SHP77 treated with DMSO at 0.1 percent for 48 hours (cell line): ENCODE results near the gene RGS8.

ENCODE experiments used
- DNase-seq: peaks from one replicate; lab custom pipeline; 2025; lab: John Stamatoyannopoulos, UW

The RGS8 gene

DNA sequence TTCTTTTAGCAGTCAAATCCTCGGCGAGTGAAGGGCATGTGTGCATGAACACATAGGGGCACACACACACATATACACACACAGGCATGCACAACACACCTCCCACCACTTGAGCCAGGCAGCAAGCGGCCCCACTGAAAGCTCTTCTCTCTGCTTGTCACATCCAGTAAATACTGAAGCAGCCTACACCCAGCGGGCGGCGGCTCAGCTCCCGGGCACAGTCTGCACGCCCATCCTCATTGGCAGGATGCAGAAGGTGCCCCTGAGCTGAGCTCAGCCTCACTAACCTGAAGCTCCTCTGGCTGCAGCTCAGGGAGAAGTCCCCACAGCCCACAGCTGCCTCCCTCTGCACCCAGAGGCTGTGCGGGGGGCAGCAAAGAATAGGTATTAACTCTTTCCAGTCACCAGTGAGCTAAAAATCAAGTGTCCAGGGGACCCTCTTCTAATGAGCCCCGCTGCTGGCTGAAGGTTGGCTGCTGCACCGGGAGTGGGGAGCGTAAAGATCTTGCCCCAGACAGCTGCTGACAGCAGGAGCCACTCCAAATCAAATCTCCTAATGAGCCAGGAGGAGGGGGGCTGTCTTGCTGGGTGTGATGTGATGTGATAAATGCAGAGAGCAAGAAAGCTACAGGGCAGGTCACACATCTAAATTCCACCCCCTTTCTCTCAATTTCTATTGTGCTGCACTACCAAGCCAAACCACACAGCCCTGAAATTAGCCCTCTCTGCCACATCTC is 12.5 kb downstream of the RGS8 start:
- no peak for DNase-seq

DNA sequence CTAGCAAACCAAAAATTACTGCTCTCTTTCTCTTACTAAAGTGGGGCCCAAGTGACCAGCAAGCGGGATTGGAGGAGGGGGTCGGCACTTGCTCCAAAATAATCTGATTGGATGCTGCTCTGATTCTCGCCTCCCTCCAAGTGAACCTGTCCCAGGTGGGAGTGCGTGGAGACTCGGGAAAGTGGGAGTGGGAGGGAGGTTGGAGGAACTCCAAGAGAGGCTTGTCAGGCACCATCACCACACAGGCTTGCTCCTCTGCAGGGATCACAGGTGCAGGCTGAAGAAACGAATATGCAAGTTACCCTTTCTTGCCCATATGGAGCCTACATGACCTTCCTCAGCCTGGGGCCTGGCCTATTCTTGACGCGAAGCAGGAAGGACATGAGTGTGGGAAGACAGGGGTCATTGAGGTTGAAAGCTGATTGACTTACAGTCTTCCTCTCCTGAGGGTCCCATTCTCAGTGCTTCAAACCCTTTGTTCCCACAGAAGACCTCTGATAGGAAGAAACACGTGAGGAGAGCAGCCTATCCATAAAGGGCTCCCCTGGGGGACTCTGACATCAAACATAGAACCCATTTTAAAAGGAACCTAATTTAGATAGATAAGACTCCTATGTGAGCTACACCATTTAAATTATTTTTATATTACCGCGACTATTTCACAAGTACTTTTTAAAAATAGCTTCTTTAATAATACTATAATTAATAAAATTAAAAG is 14.2 kb downstream of the RGS8 start:
- no peak for DNase-seq

DNA sequence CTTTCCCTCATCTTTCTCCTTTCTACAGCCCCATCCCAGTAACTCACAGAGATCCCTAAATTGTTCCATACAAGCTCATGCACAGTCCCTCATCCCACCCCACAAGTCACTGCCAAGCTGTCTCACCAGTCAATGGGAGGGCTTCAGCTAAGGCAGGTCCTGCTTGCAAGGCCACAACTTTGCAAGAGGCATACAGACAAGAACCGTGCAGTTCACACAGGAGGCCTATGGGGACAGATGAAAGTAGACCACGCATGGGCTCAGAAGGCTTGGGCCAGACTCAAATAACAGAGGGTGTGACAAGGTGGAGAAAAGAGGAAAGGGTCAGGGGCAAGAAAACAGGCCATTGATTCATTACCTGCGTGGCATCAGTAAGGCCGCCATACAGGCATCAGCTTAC is 15.1 kb downstream of the RGS8 start:
- DNase-seq, result no peak

DNA sequence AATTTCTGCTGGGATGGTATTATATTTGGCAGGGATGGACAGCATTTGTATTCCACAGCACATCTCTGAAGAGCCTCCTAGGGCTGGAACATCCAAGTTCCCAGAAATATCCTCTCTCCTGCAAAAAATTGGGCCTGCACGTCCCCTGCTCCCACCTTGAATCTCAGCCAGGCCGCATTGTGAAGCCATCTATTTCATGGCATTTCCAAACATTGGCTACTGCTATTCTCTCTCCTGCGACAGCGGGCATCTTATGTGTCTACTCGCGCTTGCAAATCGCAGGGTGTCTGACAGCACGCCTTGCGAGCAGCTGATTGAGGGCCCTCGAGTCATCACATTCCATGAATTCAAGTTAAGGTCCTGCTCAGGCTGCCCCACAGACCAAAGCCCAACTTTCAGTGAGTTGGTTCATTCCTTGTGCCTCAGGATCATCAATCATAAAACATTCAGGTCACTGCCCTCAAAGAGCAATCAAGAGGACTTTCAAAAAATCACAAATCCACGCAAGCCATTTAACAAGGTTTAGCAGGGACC is 15.8 kb downstream of the RGS8 start:
- DNase-seq, result no peak

DNA sequence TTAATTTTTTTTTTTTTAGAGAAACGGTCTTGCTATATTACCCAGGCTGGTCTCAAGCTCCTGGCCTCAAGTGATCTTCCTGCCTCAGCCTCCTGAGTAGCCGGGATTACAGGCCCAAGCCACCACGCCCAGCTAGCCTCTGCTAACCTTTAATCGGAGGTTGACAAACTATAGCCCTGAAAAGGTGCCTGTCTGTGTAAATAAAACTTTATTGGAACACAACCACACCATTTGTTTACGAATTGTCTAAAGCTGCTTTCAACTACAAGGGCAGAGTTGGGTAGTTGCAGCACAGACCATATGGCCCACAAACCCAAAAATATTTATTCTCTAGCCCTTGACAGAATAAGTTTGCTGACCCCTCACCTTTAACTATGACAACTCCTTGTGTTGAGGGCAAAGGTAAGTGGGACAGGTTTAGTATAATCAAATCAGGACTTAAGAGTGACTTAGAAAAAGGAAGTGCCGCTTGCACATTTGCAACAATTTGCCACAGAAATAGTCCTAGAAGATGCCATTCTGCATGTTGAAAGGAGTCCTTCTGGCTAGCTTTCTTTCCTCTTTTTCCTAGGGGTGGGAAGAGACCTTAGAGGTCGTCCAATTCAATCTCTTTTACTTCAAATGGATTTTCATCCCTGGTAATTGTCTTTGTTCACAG is 16.4 kb downstream of the RGS8 start:
- DNase-seq, result no peak

DNA sequence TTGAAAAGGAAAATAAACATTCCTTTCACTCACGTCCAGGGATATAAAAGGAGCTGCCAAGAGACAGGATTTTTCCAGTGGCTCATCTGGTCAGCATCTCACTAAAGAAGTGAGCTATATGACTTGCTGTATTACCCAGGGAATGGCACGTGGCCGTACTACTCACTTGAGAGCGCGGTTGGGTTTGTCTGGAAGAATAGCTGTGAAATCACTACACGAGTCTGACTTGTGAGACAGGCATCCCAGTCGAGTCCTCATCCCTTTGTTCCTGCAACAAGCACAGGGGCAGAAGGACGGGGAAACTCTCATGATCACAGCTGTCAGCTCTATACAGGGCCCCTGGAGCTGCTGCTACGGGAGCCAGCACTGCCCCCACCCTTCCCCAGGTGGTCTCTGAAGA is 17.7 kb downstream of the RGS8 start:
- DNase-seq, result no peak

DNA sequence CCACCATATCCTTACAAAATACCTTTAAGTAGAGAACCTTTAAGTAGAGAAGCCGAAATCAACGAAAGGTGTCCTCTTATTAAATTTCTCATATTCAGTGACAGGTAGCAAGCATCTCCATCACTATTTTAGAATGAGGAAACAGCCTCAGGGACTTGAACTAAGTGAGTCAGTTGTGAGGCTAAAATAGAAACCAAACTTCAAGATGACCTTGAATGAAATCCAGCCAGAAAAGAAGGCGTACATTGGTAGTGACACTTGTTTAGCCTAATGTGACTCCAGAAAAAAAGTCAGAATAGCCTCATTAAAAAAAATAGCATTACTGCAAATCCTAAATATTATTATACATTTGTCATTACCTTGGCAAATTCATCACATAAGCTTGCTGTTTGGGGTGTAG is 20.1 kb downstream of the RGS8 start:
- no peak for DNase-seq

DNA sequence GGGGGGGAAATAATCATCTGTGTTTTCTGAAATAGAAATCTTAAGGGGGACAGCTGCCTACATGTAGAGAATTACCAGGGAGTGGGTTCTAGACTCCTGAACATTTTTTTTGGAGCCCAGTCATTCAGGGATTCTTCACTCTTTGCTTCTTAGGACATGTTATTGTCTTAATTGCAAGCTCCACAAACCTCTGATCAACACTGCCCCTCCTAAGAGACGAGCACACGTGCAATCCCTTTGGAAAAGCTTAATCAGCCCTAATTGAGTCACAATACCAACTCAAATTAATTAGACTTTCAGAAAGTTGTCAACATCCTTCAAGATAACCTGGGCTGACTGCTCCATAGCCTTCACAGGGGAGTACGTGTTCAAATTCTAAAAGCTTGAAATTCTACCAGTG is 21.4 kb downstream of the RGS8 start:
- no peak for DNase-seq

DNA sequence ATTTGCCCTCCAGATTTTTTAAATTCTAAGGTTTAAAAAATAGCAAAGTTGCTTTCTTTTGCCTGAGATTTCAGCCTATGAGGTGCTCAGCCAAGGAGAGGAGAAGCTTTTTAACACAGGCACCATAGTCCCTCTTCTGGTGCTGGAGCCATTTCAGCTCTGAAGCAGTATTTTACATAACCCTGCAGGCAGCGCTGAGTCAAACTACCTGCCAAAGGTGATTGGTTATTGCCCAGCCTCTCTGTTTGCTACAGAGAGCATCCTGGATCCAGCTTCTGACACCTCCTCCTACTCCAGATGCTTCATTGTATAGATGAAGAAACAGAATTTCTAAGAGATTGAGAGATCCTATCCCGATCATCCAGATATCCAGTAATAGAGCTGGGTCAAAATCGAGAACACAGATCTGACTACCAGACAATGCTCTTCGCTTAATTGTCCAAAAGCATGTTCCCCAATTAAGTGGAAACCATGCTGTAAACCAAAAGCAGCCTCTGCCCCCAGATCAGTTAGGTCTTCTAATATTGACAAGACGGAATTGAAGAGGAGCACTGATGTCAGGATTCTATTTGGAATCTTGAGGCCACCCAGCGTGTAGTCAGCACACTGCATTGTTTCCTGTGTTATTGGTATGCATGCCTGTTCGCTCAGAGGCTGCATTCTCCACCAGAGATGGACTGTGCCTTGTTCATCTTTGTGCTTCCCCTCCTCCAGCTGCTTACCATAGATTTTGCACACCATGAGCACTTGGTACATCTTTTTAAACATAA is 22.1 kb downstream of the RGS8 start:
- no peak for DNase-seq

DNA sequence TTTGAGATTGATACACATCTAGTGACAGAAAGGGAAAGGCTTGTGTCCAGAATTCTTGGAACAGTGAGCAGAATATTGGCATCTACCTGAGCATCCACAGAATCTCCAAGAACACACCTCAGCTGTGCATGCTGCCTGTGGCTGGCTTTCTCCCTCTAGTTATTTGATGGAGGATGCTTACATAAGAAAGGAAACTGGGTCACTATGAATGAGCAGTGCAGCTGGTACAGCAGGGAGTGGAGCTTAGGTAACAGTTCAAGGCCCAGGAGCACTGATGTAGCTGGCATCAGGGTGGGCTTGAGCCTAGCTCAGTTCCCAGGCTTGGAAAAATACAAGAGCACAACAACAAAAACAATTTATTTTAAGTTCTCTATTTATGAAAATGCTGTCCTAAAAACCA is 26.3 kb downstream of the RGS8 start:
- no peak for DNase-seq

DNA sequence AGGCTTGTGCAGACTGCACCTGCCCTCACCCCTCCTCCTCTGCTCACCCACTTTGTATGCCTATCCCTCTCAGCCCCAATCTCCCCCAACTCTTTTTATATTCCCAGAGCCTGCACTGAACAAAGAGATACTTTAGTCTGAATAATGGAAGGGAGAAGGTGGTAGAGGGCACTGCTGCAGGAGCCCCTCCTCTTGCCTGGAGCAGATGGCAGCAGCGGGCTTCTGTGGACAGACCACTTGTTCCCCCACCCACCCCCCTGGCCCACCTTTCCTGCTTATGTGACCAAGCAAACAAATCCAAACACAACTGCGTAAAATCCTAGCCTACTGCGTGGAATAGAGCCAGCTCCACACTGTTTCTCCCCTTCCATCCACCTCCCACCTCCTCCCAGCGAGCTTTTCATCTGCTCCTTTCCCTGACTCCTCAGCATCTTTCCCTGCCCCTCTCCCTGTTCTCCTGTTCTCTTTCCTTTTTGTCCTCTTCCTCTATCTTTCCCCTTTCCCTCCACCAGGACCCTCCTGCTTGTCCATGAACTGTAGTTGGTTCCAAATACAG is 27.5 kb downstream of the RGS8 start:
- no peak for DNase-seq

DNA sequence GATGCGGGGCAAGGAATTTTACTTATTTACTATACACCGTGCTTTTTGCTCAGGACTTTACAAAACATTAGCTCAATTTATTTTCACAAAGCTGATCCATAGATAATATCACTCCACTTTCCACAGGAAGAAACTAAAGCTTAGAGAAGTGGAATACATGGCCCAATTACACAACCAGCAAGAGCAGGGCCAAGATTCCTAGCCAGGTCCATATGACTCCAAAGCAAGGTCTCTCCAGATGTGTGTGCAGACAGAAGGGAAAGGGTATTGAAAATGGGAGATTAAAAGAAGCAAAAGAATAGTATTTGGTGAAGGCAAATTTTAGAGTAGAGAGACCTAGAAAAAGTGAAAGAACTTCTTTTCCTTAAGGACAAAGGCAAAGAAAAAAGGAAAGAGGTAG is 30.4 kb downstream of the RGS8 start:
- no peak for DNase-seq

DNA sequence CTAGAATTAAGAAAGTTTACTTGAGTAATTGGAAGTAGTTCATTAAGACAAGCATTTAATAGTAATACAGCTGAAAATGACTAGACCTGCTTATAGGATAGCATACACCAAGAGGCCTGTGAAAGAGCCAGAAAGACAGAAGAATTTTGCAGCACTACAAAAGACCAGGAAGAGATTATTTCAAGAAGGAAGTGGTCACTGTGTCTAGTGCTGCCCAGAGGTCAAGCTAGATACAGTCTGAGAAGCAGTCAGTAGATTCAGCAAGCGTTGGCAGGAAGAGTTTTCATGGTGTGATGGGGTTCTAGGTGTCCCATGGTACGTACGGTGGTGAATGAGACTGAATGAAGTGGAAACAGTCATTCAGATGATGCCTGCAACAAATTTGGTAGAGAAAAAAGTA is 31.5 kb downstream of the RGS8 start:
- no peak for DNase-seq

DNA sequence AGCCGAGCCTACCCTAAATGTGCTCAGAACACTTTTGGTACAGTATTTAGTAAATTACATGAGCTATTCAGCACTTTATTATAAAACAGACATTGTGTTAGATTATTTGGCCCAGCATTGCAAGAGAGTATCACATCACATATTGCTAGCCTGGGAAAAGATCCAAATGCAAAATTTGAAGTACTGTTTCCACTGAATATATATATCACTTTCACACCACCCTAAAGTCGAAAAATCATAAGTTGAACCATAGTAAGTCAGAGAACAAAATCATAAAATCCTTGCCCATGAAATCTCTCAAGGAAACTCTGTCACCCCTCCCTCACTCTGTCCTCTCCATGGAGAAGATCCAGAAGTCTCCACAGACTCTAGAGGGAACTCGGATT is 33.1 kb downstream of the RGS8 start:
- DNase-seq, result no peak

DNA sequence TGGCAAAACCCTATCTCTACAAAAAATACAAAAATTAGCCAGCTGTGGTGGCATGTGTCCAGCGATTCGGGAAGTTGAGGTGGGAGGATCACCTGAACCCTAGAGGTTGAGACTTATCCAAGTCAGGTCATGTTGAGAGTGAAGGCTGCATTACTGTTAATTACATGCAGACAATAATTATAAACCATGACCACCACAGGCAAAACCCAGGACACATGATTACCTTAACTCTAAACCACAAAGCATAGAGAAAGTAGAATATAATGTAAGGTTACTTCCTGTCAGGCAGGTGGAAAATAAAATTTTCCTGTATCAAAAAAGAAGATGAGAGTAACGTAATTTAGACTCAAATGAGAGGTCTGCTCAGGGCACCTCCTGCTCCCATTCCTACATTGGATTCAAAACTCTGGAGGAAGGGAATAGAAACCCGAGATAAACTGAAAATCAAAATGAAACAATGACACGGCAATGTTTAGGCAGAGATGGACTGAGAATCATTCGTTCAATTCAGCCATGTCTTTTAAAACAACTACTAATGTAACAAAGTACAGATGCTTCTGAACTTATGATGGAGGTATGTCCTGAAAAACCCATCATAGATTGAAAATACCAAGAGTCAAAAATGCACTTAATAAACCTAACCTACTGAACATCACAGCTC is 33.6 kb downstream of the RGS8 start:
- DNase-seq, result no peak

DNA sequence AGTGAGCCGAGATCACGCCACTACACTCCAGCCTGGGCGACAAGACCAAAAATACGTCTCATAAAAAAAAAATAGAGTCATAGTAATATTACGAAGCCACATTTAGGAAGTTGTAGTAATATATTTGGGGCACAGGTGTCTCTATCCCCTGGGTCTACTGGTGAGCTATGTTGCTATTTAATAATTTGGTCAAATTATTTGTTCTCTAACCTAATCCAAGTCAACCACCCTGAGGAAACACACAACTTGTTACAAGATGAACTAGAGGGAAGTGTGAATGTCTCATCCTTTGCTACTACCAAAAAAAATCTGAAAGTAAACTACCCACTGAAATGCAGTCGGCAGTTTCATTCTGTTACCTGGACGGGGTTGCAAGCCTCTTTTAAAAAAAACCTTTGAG is 35.3 kb downstream of the RGS8 start:
- DNase-seq, result no peak

DNA sequence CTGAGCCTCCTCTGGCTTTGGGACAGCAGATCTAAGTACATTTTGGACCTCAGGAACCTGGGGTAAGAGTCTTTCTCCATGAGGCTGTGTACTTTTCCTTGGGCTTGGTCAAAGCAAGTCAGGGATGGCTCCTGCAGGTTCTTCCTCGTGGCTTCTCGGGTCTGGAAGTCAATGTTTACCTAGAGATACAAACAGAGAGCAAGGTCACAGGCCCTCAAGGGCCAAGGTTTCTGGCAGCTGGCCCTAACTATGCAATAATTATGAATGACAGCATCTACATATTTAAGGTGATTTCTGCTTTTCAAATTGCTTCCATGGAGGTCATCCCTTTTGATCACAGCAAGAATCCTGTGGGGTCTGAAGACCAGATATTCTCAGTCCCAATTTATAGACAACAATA is 37.6 kb downstream of the RGS8 start:
- DNase-seq, result no peak

DNA sequence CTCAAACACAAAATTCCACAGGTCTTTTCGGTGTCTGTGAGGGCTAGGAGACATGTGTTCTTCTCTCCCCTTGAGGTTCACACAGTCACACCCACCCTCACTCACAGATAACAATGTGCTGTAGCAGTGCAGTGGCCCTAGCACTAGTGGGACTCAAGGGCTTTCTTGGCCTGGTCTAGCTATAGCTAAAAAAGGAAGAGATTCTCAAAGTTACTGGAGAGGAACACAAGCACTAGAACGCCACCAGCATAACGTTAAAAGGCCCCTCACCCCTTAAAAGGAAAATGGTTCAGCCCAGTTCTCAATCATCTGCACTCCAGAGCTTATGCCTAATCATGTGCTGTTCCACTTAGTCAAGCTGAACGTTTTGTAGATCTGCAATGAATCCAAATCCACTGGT is 39.5 kb downstream of the RGS8 start:
- DNase-seq, result no peak

DNA sequence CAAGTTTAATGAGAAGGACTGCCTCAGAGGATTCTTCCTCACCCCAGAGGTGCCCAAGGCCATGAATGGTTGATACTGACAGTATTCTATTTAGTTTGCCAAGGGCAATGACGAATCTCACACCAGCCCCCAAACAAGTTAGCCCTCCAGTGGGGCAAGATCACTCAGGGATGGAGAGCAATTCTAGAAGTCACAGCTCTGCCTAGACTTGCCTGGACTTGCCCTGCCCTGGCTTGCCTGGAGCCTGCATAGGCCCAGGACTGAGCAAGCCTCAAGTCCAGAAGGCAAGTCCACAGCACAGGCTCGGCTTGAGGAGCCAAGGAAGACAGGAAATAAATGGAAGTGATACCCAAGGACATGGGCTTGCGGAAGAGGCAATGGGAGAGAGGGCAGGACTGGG is 40.7 kb downstream of the RGS8 start:
- DNase-seq, result no peak

DNA sequence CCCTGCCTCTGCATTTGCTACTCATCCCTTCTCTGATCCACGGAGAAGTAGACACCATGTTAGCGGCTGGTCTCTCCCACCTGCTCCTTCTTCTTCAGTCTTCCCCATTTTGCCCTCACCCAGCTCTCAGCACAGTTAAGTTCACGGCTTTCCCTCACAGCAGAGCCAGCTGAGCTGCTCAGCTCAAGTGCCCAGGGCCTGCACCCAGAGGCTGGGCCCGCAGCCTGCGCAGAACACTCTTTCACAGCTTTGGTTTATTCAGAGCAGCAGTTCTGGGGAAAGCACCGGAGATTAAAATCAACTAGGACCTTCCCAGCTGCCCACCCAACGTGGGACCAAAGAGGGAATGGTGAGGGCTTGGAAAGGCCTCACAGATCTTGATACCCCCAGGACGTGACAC is 41.9 kb downstream of the RGS8 start:
- no peak for DNase-seq

DNA sequence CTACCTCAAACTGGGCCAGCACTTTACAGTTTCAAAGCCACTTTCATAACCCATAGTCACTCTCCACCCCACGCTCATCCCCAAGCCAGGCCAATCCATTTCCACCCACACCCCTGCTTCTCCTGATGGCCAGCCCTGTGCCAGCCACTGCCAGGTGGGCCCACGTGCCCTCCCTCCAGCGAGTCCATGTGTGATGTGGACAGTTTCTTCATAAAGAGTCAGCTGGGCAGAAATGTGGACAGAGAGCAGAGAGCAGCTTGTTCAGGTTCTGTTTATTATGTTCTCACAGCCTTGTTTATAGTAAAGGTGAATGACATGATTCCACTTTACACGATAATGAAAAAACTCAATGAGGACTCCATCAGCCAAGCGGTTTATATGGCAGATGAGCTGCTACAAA is 42.8 kb downstream of the RGS8 start:
- DNase-seq, result no peak

DNA sequence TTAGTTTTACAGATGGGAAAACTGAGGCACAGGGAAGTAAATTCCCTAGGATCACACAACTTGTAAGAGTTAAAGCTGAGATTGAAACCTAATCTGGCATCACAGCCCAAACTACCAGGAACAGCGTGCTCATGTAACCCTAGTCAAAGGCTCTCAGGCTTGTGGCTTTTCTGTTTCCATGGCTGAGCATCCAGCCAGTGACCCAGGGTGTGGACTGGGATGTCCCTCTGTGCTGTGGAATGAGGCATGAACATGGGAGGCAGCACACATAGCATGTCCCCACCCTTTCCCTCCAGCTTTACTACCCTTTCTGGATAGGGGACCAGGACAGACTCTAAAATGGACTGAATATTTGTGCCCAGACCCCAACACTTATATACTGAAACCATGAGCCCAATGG is 45.1 kb downstream of the RGS8 start:
- no peak for DNase-seq
